T-helper 1 cell treated with Interleukin-12 subunit alpha and Interleukin-12 subunit beta and Interleukin-4 antibody, amounts not matched to agents 30 μg/mL and 1 μg/mL, for 36 hours (primary cell): ENCODE measurements around the gene MTA3.

Source experiments
- H3K27ac Mint-ChIP-seq: one replicate; pipeline ENCODE4 v1.8.0; 2021; ENCODE audit warnings: mild to moderate bottlenecking, mixed read lengths
- H3K27me3 Mint-ChIP-seq: one replicate; pipeline ENCODE4 v1.8.0; 2021; ENCODE audit warnings: low read depth, mixed read lengths
- H3K36me3 Mint-ChIP-seq: one replicate; pipeline ENCODE4 v1.8.0; 2021; ENCODE audit warnings: low read depth, mixed read lengths
- H3K4me1 Mint-ChIP-seq: one replicate; pipeline ENCODE4 v1.8.0; 2021; ENCODE audit warnings: low read depth, mixed read lengths
- H3K4me3 Mint-ChIP-seq: one replicate; pipeline ENCODE4 v1.8.0; 2021; ENCODE audit warnings: mild to moderate bottlenecking, moderate library complexity, mixed read lengths
- H3K9me3 Mint-ChIP-seq: one replicate; pipeline ENCODE4 v1.8.0; 2021; ENCODE audit warnings: mixed read lengths

Gene MTA3

DNA sequence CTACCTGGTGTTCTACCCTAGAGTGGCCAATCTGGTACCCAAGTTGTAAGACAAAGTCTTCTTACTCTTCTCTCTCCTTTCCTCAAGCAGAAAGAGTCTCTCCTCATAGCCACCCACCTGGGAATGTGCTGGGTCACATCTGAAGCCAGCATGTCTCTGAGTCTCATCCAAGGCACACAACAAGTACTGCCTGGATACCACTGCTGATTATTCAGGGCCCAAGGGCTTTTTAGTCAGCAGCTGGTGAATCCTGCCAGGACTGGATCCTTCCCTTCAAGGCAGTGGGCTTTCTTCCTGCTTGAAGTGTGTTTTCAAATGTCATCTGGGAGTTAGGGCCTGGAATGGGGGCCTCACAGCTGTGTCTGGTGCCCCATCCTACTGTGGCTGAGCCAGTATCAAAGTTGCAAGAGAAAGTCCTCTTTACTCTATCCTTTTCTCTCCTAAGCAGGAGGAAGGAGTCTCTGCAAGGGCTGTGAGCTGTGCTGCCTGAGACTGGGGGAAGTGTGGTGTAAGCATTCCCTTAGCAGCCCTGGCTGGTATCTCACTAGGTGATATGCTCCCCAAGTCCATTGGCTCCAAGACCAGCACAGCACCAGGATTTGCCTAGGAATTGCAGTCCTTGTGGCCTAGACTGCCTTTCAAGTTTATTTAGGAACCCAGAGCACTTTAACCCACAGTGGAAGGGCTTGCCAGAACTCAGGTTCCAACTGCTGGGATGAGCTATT, 168.3 kb downstream of the MTA3 start:
- no peak overlapping the region for H3K4me3 Mint-ChIP-seq
- H3K27me3 Mint-ChIP-seq, result no peaks in the 10 kb centered on the region
- H3K36me3 Mint-ChIP-seq, result peaks cover 51% of the 10 kb centered on the region
- H3K9me3 Mint-ChIP-seq, result peaks cover 31% of the 10 kb centered on the region
- no peak overlapping the region for H3K27ac Mint-ChIP-seq
- H3K4me1 Mint-ChIP-seq, result peaks cover 1% of the 10 kb centered on the region

DNA sequence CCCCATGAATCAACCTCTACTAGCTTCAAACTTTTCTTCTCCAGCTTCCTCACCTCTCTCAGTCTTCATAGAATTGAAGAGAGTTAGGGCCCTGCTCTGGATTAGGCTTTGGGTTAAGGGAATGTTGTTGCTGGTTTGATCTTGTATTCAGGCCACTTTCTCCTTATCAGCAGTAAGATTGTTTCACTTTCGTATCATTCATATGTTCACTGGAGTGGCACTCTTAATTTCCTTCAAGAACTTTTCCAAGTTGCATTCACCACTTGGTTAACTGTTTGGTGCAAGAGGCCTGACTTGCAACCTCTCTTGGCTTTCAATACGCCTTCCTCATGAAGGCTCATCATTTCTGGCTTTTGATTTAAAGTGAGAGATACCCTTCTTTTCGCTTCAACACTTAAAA, 172.7 kb downstream of the MTA3 start:
- peaks cover 13% of the 10 kb centered on the region for H3K9me3 Mint-ChIP-seq
- H3K4me1 Mint-ChIP-seq, result peaks cover 1% of the 10 kb centered on the region
- no peak overlapping the region for H3K27ac Mint-ChIP-seq
- H3K36me3 Mint-ChIP-seq, result peaks cover 28% of the 10 kb centered on the region
- H3K27me3 Mint-ChIP-seq, result no peaks in the 10 kb centered on the region
- H3K4me3 Mint-ChIP-seq, result no peak overlapping the region

DNA sequence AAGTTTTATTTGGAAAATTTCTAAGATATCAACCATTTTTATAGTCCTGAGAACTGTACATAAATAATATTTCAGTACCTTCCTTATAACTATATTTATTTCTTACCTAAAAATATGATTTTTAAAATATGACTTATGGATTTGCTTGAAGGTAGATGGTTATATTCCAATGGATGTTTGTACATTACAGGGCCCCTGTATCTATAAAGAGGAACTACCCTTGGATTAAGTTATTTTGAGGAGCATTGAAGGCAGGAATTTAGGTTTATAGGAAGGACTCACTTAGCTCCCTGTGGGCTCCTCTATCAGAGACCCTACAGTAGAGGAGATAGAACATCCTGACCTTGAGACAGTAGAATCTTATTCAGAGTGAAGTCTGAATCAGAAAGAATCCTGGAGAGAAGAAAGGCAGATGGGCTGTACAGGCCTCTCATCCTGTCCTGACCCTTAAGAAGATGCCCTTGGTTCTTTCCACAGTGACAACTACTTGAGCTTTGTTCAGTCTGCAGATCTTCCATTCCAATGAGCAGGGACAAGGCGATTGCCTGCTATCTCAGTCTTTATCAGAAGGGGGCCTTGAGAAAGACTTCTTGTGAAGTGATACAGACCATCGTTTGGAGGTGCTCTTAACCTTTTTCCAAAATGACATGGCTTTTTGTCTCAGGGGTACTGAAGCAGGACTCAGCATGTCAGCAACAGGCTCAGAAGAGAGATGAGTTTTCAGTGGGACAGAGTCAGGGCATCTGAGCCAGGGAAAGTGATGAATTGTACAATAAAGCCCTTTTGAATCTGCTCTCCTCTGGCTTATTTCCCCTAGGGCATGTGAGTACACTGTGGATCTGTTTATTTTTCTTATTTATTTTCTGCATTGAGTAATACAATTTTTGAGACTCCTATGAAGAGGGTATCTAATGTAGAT, 174.6 kb downstream of the MTA3 start:
- Mint-ChIP-seq H3K4me1 (peaks cover 1% of the 10 kb centered on the region), H3K9me3 (peaks cover 5% of the 10 kb centered on the region), H3K27ac (no peak overlapping the region), H3K4me3 (no peak overlapping the region), H3K36me3 (peaks cover 18% of the 10 kb centered on the region), H3K27me3 (no peaks in the 10 kb centered on the region)

DNA sequence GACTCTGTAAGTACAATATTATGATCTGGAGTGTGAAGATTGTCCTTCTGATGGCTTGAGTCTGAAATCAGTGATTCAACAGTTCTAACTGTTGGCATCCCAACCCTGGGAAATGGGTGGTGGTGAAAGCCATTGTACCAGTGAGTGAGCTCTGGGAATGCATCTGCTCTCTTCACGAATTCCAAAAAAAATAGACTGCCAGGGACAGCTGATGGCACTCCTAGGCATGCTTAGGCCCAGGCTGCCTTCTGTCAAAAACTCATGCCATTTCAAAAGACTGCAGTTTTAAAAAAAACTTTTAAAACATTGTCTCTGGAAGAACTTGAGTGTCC, 175.2 kb downstream of the MTA3 start:
- no peak overlapping the region for H3K27ac Mint-ChIP-seq
- H3K4me3 Mint-ChIP-seq, result no peak overlapping the region
- H3K27me3 Mint-ChIP-seq, result no peaks in the 10 kb centered on the region
- peaks cover 1% of the 10 kb centered on the region for H3K4me1 Mint-ChIP-seq
- peaks cover 18% of the 10 kb centered on the region for H3K36me3 Mint-ChIP-seq
- H3K9me3 Mint-ChIP-seq, result peaks cover 5% of the 10 kb centered on the region

DNA sequence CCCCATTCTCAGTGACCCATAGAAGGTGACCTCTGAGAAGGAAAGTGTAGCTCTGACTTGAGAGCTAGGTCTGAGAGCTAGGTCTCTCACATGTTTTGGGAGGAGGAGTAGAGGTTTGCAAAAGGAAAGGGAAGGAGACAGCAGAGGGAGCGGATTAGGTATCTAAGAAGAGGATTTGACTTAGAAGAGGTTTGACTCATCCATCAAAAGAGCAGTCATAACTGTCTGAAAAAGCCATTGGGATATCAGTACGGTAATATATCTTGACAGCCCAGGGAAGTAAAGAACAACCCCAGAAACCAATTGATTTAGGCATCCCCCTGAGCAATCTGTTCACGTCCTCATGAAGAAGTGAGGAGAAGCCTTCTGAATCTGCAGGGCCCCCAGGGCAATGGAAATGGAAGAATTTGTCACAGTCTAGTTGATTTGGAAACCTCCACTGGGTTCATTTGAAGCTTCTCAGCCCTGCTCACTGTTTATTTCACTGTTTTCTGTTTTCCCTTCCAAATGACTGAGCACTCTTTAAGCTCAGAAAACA, 176.2 kb downstream of the MTA3 start:
- Mint-ChIP-seq H3K4me3 (no peak overlapping the region), H3K36me3 (peaks cover 16% of the 10 kb centered on the region), H3K27ac (no peak overlapping the region), H3K9me3 (peaks cover 5% of the 10 kb centered on the region), H3K27me3 (no peaks in the 10 kb centered on the region), H3K4me1 (peaks cover 1% of the 10 kb centered on the region)

DNA sequence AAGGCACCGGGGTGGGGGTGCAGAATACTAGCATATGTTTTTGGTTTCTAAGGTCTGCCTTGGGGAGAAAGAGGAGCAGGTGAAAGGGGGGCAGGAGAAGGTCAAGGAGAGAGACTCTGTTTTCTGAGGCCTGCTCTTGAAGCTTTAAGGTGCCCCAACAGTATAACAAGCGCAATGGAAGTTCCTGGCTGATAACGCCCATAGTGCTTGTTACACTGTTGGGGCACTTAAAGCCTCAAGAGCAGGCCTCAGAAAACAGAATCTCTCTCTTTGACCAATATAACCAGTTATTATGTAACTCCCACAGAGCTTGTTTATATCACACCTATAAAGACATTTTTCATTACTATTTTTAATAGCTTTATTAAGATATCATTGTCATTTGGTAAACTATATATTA, 179.0 kb downstream of the MTA3 start:
- peaks cover 10% of the 10 kb centered on the region for H3K36me3 Mint-ChIP-seq
- no peaks in the 10 kb centered on the region for H3K27me3 Mint-ChIP-seq
- no peak overlapping the region for H3K27ac Mint-ChIP-seq
- H3K4me3 Mint-ChIP-seq, result no peak overlapping the region
- H3K9me3 Mint-ChIP-seq, result peaks cover 5% of the 10 kb centered on the region
- no peaks in the 10 kb centered on the region for H3K4me1 Mint-ChIP-seq

DNA sequence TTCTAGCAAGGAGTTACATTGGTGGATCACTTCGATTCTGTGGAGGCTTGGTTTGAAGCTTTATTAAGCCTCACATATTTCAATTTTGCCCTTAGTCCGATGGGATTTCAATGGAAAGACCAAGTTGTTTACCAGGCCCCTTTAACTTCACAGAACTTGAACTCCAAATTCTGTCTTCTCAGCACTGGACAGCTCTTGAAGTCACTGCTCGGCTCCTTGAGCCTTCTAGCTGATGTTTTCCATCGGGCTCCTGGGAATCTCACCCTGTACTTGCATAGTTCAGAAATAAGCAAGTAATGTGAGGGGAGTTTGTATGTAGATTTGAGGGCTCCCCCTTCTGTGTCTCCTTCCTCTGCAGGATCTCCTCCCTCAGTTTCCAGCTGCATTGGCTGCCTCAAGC, 180.4 kb downstream of the MTA3 start:
- Mint-ChIP-seq H3K9me3 (no peaks in the 10 kb centered on the region), H3K27me3 (no peaks in the 10 kb centered on the region), H3K4me3 (no peak overlapping the region), H3K36me3 (peaks cover 4% of the 10 kb centered on the region), H3K27ac (no peak overlapping the region), H3K4me1 (no peaks in the 10 kb centered on the region)

DNA sequence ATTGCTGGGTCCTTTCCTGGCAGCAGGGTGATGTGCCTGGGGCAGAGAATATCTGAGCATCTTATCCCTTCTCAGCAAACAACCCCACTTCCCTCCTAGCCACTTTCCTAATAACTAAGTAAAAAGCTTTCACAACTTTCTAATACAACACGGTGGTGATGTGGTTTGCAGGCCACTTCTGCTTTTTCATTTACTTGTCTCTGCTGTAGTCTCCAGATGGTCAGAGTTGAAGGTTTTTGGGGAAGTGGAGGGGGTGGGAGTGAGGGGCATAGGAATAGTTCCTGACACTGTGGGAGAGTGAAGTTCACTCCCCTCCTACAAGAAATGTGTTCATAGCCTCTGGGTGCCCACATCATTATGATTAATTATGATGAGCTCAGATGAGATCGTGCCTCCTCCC, 183.9 kb downstream of the MTA3 start:
- Mint-ChIP-seq H3K4me1 (no peaks in the 10 kb centered on the region), H3K9me3 (no peaks in the 10 kb centered on the region), H3K4me3 (no peak overlapping the region), H3K27ac (no peak overlapping the region), H3K27me3 (no peaks in the 10 kb centered on the region), H3K36me3 (peaks cover 2% of the 10 kb centered on the region)

DNA sequence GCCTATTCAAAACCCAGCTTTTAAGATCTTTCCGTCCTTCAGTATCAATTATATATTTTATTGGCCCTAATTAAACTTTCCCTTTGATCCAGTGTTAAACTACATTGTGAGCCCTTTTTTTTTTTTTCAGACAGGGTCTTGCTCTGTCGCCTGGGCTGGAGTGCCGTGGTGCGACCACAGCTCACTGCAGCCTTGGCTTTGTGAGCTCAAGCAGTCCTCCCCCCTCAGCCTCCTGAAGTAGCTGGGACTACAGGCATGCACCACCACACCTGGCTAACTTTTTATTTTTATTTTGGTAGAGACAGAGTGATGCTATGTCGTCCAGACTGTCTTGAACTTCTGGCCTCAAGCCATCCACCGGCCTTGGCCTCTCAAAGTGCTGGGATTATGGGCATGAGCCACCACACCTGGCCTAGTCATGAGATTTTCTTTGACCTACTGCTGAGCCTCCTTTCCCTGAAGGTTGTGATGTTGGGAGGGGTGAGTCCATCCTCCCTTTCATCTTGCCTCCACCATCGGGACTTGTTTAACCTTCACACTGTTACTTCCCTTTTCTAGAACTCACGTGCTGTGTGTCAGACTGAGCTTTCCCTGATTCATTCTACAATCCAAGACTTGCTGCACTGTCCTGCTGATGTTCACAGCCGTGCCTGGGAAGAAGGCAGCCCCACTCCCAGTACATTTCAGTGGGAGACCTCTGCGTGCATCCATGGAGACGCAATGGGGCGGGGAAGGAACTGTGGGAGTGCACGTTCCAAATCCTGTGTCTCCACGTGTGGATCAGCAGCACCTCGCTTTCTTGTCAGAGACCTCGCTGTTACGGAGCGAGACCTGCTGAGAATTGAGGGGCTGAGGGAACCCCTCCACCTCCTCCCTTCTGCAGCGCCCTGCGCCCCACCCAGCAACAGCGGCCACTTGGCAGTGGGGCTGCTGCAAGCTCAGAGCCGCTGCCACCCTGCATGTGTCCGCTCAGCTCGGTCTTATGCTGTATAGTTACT, 184.7 kb downstream of the MTA3 start:
- Mint-ChIP-seq H3K9me3 (no peaks in the 10 kb centered on the region), H3K4me1 (no peaks in the 10 kb centered on the region), H3K27ac (no peak overlapping the region), H3K36me3 (peaks cover 1% of the 10 kb centered on the region), H3K27me3 (no peaks in the 10 kb centered on the region), H3K4me3 (no peak overlapping the region)

DNA sequence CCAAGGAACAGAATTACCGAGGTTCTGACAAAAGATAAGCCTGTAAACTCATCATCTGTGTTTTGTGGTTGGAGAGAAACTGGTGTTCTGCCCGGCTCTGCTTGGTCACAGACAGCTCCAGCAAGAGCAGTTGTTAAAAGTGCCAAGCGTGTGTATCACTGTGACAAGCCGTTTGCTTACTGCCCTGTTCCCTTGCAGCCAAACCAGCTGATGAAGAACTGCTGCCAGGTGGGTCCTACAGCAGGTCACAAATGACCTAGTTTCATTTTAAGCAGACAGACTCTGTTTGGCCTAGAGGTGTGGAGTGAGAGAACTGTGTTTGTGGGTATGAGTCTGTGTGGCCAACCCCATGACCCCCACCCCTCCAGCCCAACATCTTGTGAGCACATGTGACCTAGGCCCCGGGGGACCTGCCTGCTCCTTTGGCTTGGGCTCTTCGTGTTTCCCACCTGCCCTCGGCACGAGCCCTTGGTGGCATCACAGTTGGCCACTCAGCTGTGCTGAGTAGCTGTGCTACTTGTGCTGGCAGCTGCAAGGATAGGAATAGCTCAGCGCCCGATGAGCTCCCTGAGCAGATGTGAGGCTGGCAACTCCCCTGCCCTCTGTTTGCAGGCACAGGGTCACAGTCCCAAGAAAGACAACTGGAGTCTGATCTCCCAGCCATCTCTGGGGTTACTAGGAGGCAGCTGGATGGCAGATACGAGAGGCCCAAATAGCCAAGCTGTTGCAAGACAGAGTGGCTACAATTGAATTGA, 185.8 kb downstream of the MTA3 start:
- no peaks in the 10 kb centered on the region for H3K27me3 Mint-ChIP-seq
- H3K36me3 Mint-ChIP-seq, result no peaks in the 10 kb centered on the region
- H3K27ac Mint-ChIP-seq, result no peak overlapping the region
- no peaks in the 10 kb centered on the region for H3K4me1 Mint-ChIP-seq
- H3K4me3 Mint-ChIP-seq, result no peak overlapping the region
- no peaks in the 10 kb centered on the region for H3K9me3 Mint-ChIP-seq

DNA sequence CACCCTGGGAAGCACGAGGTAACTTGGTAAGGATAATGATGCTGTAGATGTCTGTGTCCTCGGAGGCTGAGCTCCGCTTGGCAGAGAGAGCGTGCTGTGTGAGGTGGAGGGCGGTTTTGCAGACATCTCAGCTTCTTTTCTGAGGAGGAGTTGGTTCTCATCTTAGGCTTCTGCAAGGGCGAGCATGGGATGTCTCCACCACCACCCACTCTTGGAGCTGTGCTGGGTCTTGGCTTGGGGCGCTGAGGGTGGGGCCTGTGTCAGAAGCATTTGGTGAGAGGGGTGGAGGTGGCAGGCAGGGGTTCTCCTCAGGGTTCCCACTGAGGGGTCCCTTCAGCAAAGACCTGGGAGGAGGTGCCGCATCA, 186.3 kb downstream of the MTA3 start:
- Mint-ChIP-seq H3K27ac (no peak overlapping the region), H3K4me3 (no peak overlapping the region), H3K4me1 (no peaks in the 10 kb centered on the region), H3K36me3 (no peaks in the 10 kb centered on the region), H3K27me3 (no peaks in the 10 kb centered on the region), H3K9me3 (no peaks in the 10 kb centered on the region)

DNA sequence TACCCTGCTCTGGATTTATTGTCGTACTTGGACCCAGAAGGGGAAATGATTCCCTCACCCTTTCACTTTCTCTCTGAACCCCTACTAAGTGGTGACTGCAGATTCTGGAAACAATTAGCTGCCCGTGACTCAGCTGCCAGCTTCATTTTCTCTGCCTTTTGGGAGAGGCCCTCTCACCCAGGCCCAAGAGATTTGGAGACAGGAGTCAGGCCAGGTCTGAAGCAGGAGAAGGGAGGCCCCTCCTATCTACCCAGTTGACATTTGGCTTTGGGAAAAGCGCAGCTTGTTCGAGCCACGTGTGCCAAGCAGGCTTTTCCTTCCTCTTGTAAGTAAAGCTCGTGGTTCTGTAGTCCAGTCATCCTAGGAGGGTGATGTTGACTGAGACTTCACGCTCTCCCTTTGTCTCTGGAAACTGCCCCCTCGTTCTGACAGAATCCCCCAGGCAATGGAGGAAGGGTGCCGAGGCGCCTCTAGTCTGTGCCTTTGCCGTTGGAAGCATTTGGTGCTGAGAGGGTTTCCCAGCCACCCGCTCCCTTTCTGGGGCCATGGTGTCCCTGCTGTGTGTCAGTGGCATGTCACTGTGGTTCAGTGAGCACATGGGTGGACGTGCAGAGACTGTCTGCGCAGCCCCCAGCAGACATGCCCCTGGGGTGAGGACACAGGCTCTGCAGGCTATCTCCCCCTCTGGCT, 186.9 kb downstream of the MTA3 start:
- Mint-ChIP-seq H3K4me3 (no peak overlapping the region), H3K27ac (no peak overlapping the region), H3K9me3 (no peaks in the 10 kb centered on the region), H3K36me3 (no peaks in the 10 kb centered on the region), H3K27me3 (no peaks in the 10 kb centered on the region), H3K4me1 (no peaks in the 10 kb centered on the region)

DNA sequence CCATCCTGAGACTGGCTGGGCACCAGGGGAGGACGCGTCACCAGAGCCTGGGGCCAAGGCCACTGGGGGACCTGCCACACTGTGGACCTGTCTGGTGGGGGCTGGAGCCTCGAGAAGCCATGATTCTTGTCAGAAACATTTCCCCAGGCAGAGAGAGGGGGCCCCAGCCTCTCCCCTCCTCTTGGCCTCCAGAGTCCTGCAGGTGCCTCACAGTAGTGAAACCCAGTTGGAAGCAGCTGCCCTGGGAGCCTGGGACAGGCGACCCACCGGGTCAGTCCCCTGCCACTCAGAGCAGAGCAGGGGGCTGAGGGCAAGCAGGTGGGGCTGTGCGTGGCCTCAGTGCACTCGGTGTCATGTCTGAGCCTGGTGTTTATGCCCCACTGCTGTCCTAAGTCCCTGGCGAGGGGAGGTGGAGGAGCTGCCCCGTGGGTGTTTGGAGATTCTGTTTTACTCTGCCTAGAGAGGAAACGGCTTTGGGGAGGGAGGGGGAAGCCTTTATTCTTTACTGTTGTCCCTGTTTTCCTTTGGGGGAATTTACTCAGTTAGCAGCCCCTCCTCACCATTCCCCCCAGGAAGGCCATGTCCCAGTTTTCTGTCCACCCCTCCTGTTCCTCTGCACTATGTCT, 187.8 kb downstream of the MTA3 start:
- H3K4me1 Mint-ChIP-seq, result no peaks in the 10 kb centered on the region
- no peak overlapping the region for H3K4me3 Mint-ChIP-seq
- no peaks in the 10 kb centered on the region for H3K27me3 Mint-ChIP-seq
- no peaks in the 10 kb centered on the region for H3K36me3 Mint-ChIP-seq
- H3K27ac Mint-ChIP-seq, result no peak overlapping the region
- H3K9me3 Mint-ChIP-seq, result no peaks in the 10 kb centered on the region
